Left ventricle myocardium inferior (tissue), 1 donor: ENCODE results near the gene PCSK7. TPM values are rescaled to one million over a fixed set of nuclear protein-coding genes. Genes with fewer than 3 reads are reported as not detected.

Experiments
- DNase-seq: peaks from one replicate; pipeline ENCODE4 v3.0.0-alpha.2; 2020
- H3K27ac ChIP-seq: fragments of 200-600 bp; replicated peaks from 2 replicates; pipeline ENCODE4 v1.8.0; 2021
- H3K27me3 ChIP-seq: fragments of 200-600 bp; 2 replicates; pipeline ENCODE4 v1.8.0; 2021; ENCODE audit warnings: low read depth
- H3K36me3 ChIP-seq: fragments of 200-600 bp; 2 replicates; pipeline ENCODE4 v1.8.0; 2021
- H3K4me1 ChIP-seq: fragments of 200-600 bp; 2 replicates; pipeline ENCODE4 v1.8.0; 2021
- H3K4me3 ChIP-seq: fragments of 200-600 bp; 2 replicates; pipeline ENCODE4 v1.8.0; 2021; ENCODE audit warnings: mild to moderate bottlenecking, moderate library complexity
- H3K9me3 ChIP-seq: fragments of 200-600 bp; replicated peaks from 2 replicates; pipeline ENCODE4 v1.8.0; 2021
- intact Hi-C: fragments of 100-400 bp; cut with micrococcal nuclease; formaldehyde crosslinking; loops from one replicate; pipeline ENCODE4 v1.11.0; 2022
- total RNA-seq: library from RNA; stranded (reverse); fragmentation: NEBNext Ultra II Directional; extraction: Animal tissue kit (Norgen Biotek cat#: 25700); gene quantifications from one replicate; pipeline ENCODE4 v1.2.1, GENCODE V29; 2021
- TF ChIP-seq, protein P1 (sequence below): fragments of 200-600 bp; IDR thresholded peaks from 2 replicates; pipeline ENCODE4 v1.8.0; 2021; ENCODE audit warnings: antibody characterized with exemption, mild to moderate bottlenecking, borderline replicate concordance
- donor health status: DM: no; HTN: yes; CAD: no; lungs with severe emphysema.

PCSK7 gene
- total RNA-seq, 1 donor from 2014 or later = 24.0 TPM

DNA sequence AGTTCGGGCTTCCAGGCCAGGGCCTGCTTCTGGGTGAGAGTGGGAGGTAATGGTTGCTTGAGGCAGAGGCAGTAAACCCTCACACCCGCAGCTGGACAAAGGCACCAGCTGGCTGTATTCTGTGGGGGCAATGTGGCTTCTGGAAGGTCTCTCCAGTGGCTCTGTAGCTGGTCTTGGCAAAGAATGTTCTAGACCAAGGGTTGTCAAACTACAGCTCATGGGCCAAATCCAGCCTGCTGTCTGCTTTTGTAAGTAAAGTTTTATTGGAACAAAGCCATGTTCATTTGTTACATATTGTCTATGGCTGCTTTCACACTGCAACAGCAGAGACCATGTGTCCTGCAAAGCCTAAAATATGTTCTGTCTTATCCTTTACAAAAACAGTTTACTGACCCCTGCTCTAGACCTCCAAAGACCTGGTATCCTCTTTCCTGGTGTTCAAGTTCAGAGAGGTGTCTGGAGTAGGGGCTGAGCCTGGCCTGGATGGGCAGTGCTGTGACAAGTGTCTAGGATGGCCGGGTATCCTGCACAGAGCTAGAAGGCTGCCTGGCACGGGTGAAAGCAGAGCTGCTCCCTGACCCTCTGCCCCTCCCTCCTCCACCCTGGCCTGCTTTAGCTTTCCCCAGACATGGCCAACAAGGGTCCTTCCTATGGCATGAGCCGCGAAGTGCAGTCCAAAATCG is 29.3 kb downstream of the PCSK7 start:
- Histone ChIP-seq H3K9me3 (no peaks in the 10 kb centered on the region), H3K36me3 (peaks cover 20% of the 10 kb centered on the region), H3K4me1 (peaks cover 63% of the 10 kb centered on the region), H3K4me3 (peak overlapping the region; percentile 58), H3K27me3 (no peaks in the 10 kb centered on the region), H3K27ac (peak overlapping the region; percentile 78)
- TF ChIP-seq, protein P1, sequence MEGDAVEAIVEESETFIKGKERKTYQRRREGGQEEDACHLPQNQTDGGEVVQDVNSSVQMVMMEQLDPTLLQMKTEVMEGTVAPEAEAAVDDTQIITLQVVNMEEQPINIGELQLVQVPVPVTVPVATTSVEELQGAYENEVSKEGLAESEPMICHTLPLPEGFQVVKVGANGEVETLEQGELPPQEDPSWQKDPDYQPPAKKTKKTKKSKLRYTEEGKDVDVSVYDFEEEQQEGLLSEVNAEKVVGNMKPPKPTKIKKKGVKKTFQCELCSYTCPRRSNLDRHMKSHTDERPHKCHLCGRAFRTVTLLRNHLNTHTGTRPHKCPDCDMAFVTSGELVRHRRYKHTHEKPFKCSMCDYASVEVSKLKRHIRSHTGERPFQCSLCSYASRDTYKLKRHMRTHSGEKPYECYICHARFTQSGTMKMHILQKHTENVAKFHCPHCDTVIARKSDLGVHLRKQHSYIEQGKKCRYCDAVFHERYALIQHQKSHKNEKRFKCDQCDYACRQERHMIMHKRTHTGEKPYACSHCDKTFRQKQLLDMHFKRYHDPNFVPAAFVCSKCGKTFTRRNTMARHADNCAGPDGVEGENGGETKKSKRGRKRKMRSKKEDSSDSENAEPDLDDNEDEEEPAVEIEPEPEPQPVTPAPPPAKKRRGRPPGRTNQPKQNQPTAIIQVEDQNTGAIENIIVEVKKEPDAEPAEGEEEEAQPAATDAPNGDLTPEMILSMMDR = no peak
- no peak for DNase-seq
- intact Hi-C loops = no loop called here

DNA sequence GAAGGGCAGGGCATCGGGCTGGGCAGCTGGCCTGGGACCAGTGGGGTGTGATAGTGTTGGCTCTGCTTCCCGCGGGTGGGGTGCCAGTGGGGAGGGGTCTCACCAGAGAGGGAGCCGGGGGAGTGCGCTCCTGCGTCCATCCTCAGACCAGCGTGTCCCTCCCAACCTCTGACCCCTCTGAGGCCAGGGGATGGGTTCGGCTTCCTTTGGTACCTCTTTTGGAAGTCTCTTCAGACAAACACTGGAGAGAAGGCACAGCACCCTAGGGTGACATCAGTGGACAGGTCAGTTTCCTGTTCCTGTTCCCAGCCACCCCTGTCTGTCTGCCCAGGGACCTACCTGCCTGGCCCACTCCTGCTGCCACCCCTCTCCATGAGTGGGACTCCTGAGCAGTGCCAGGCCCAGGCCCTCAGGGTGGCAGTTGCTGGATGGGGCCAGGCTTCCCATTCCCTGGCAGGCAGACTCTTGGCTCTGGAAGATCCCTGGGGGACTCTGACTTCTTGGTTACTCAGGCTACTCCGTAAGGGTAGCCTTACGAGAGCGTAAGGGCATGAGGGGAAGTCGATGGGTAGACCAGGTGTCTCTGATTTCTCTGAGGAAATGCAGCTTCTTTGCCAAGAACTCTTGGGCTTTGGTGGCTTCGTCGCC is 30.1 kb downstream of the PCSK7 start:
- H3K36me3 ChIP-seq = peaks cover 21% of the 10 kb centered on the region
- H3K4me1 ChIP-seq = peaks cover 65% of the 10 kb centered on the region

DNA sequence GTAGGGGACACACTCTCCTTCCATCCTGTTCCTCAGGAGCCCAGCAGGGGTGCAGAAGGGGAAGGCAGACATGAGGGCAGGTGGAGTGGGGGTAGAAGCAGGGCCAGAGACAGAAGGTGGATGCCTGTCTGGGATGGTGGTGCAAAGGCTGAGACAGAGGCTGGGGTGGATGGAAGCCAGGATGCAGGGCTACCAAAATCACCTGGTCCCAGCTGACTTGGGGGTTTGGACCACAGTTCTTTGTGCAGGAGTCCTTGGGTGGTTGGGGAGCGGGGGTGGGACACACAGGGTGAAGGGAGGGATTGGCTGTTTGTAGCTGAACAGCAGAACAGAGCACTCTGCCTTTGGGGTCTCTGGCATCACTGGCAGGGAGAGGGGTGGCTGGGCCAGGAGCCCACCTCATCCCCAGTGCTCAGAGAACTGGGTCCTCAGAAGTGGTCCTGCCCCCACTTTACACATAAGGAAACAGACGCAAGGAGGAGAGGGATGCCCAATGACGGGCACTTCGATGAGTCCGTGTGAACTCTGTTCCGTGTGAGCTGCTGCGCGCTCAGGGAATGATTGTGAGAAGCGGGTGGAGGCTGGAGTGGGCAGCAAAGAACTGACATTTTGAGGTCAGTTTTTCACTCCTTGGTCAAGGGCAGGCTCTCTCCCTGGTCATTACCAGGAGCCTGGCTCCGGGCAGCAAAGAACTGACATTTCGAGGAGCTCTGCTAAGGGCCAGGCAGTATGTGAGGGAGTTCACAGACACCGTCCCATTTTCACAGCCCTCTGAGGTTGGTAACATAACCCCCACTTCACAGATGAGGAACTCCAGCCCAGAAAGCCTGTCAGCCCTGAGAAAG is 30.8 kb downstream of the PCSK7 start:
- H3K9me3 ChIP-seq = no peaks in the 10 kb centered on the region
- H3K4me3 ChIP-seq = peak overlapping the region; percentile 58
- intact Hi-C loops = no loop called here
- DNase-seq = no peak
- TF ChIP-seq, protein P1 = no peak
- no peaks in the 10 kb centered on the region for H3K27me3 ChIP-seq
- H3K4me1 ChIP-seq = peaks cover 65% of the 10 kb centered on the region
- peak overlapping the region; percentile 78 for H3K27ac ChIP-seq
- H3K36me3 ChIP-seq = peaks cover 29% of the 10 kb centered on the region

More for the DNA sequence above, 30.1 kb downstream of the PCSK7 start:
- Histone ChIP-seq H3K27ac (peak overlapping the region; percentile 78), H3K9me3 (no peaks in the 10 kb centered on the region), H3K27me3 (no peaks in the 10 kb centered on the region), H3K4me3 (peak overlapping the region; percentile 58)
- intact Hi-C loops = no loop called here
- TF ChIP-seq, protein P1 = no peak
- DNase-seq = no peak

DNA sequence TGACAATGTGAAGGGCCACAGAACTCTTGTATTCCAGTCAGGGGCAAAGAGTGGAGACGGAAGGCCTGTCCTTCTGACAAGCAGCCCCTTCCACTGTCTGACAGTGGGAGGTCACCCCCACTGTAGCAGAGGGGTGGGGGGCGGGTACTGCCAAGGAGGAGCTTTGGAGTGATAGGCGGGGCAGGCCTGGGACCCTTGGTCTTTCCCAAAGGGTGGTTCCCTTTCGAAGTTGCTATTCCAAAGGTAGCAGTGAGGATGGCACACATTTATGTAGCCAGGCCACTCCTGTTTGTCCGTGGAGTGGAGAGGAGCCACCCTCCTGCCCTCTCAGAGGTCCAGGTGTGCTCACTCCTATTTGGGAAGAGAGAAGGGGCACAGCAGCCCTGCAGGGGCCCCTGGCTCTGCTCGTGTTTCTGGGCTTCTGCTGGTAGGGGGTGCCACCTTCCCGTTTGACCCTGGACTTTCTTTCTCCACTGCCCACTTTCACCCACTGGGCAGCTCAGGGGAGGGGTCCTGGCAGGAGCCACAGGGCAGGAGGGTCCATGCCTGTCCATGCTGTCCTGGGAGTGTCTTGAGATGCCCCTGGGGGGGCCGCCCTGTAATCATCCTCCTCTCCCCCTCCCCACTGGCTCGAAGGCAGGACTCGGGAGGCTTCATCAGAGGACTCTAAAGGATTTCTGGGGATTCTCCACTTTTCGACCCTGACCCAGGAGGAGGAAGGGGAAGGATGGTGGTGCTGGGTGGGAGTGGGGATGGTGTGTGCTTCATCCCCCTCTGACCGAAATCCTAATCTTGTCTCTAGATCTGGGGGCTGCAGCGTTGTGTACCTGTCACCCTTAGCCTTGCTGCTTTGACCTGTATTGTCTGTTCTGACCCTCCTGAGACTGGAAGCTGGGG is 31.7 kb downstream of the PCSK7 start:
- no peak for DNase-seq
- Histone ChIP-seq H3K27me3 (no peaks in the 10 kb centered on the region), H3K9me3 (no peaks in the 10 kb centered on the region), H3K4me3 (peak overlapping the region; percentile 58), H3K4me1 (peaks cover 59% of the 10 kb centered on the region), H3K36me3 (peaks cover 33% of the 10 kb centered on the region), H3K27ac (peak overlapping the region; percentile 78)
- TF ChIP-seq, protein P1 = no peak
- intact Hi-C loops = no loop called here
